ENCODE results near the gene RAD51B. TPM values are rescaled to one million over a fixed set of nuclear protein-coding genes. Genes with fewer than 3 reads are reported as not detected.

RAD51B gene
- total RNA-seq, 1 experiment from 2014 or later: 8.5 TPM

DNA sequence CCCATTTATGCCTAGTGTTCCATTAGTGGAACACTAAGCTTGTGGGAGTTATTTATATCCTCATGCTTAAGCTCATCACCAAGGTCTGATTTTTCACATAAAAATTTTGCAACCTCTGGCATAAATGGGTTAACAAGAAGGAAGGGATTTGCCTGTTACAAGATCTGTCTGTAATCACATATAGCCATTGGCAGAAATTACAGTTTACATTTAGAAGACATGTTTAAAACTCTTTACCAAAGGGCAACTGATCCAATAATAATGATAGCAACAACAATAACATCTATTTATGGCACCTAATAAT, 550.4 kb downstream of the RAD51B start:
- DNase-seq (ENCODE audit: low read depth, low spot score): no peak
- TF ChIP-seq POLR2AphosphoS5 (IDR thresholded peaks at IDR 0.05; ENCODE audit: low read depth, low read length): no peak
- TF ChIP-seq TCF7L2 (IDR thresholded peaks at IDR 0.05; ENCODE audit: low read depth, low read length): no peak
- TF ChIP-seq, protein P1, sequence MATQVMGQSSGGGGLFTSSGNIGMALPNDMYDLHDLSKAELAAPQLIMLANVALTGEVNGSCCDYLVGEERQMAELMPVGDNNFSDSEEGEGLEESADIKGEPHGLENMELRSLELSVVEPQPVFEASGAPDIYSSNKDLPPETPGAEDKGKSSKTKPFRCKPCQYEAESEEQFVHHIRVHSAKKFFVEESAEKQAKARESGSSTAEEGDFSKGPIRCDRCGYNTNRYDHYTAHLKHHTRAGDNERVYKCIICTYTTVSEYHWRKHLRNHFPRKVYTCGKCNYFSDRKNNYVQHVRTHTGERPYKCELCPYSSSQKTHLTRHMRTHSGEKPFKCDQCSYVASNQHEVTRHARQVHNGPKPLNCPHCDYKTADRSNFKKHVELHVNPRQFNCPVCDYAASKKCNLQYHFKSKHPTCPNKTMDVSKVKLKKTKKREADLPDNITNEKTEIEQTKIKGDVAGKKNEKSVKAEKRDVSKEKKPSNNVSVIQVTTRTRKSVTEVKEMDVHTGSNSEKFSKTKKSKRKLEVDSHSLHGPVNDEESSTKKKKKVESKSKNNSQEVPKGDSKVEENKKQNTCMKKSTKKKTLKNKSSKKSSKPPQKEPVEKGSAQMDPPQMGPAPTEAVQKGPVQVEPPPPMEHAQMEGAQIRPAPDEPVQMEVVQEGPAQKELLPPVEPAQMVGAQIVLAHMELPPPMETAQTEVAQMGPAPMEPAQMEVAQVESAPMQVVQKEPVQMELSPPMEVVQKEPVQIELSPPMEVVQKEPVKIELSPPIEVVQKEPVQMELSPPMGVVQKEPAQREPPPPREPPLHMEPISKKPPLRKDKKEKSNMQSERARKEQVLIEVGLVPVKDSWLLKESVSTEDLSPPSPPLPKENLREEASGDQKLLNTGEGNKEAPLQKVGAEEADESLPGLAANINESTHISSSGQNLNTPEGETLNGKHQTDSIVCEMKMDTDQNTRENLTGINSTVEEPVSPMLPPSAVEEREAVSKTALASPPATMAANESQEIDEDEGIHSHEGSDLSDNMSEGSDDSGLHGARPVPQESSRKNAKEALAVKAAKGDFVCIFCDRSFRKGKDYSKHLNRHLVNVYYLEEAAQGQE (IDR thresholded peaks at IDR 0.05; ENCODE audit: insufficient read depth in 1 of 2, low read depth in 2 of 2, low read length in 1 of 2): no peak
- TF ChIP-seq, protein P2, sequence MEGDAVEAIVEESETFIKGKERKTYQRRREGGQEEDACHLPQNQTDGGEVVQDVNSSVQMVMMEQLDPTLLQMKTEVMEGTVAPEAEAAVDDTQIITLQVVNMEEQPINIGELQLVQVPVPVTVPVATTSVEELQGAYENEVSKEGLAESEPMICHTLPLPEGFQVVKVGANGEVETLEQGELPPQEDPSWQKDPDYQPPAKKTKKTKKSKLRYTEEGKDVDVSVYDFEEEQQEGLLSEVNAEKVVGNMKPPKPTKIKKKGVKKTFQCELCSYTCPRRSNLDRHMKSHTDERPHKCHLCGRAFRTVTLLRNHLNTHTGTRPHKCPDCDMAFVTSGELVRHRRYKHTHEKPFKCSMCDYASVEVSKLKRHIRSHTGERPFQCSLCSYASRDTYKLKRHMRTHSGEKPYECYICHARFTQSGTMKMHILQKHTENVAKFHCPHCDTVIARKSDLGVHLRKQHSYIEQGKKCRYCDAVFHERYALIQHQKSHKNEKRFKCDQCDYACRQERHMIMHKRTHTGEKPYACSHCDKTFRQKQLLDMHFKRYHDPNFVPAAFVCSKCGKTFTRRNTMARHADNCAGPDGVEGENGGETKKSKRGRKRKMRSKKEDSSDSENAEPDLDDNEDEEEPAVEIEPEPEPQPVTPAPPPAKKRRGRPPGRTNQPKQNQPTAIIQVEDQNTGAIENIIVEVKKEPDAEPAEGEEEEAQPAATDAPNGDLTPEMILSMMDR (IDR thresholded peaks at IDR 0.05): no peak
- no peak for TF ChIP-seq SIN3A (IDR thresholded peaks at IDR 0.05; ENCODE audit: borderline replicate concordance, insufficient read depth, low read depth, low read length)
- CTCF ChIA-PET: no interaction called here
- Histone ChIP-seq H3K4me3 (ENCODE audit: low read depth in 2 of 2, low read length in 2 of 2) (no peak overlapping the region), H3K9me3 (ENCODE audit: control insufficient read depth, insufficient read depth, low read depth, low read length) (no peaks in the 10 kb centered on the region), H3K27ac (ENCODE audit: low read length) (no peak overlapping the region), H3K4me1 (ENCODE audit: control insufficient read depth, insufficient read depth, low read length) (peaks cover 3% of the 10 kb centered on the region), H3K27me3 (ENCODE audit: control insufficient read depth, insufficient read depth, low read length) (no peaks in the 10 kb centered on the region), H3K36me3 (ENCODE audit: control insufficient read depth, insufficient read depth, low read length) (no peaks in the 10 kb centered on the region)
- no TSS peak for BruUV-seq (replicated peaks)
- no peak for ATAC-seq
- in situ Hi-C loops (cut with HindIII; ENCODE audit: low pct_unique_long_range_greater_than_20kb, low sequenced_read_pairs): no loop called here
- POLR2A ChIA-PET: no interaction called here
- intact Hi-C loops (cut with micrococcal nuclease; ENCODE audit: unreplicated experiment): no loop called here

DNA sequence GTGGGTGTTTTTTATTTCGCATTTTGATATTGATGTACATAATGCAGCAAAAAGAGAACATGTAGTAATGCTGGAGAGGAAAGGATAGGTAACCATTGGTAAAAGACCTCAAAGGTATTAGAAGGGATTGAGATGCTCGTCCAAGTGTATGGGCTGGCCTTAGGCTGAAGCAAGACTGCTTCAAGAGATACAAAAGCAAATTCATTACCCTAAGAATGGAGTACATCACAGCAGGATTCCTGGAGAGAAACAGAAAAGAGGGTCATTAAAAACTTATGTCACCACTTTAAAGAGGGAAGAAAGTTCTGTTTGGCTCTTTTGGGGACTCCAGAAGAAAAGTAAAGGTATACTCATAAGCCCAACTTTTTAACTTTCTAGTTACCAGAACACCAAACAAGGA, 552.8 kb downstream of the RAD51B start:
- intact Hi-C loops (cut with micrococcal nuclease; ENCODE audit: unreplicated experiment): no loop called here
- no peak for ATAC-seq

More for the DNA sequence above, 552.8 kb downstream of the RAD51B start:
- in situ Hi-C loops (cut with HindIII; ENCODE audit: low pct_unique_long_range_greater_than_20kb, low sequenced_read_pairs): no loop called here
- DNase-seq (ENCODE audit: low read depth, low spot score): no peak
- no peaks in the 10 kb centered on the region for H3K27me3 ChIP-seq (ENCODE audit: control insufficient read depth, insufficient read depth, low read length)
- no peak for TF ChIP-seq POLR2AphosphoS5 (IDR thresholded peaks at IDR 0.05; ENCODE audit: low read depth, low read length)
- TF ChIP-seq SIN3A (IDR thresholded peaks at IDR 0.05; ENCODE audit: borderline replicate concordance, insufficient read depth, low read depth, low read length): no peak
- TF ChIP-seq, protein P2 (IDR thresholded peaks at IDR 0.05): no peak
- TF ChIP-seq, protein P1 (IDR thresholded peaks at IDR 0.05; ENCODE audit: insufficient read depth in 1 of 2, low read depth in 2 of 2, low read length in 1 of 2): no peak
- H3K27ac ChIP-seq (ENCODE audit: low read length): no peak overlapping the region
- no peaks in the 10 kb centered on the region for H3K36me3 ChIP-seq (ENCODE audit: control insufficient read depth, insufficient read depth, low read length)
- H3K9me3 ChIP-seq (ENCODE audit: control insufficient read depth, insufficient read depth, low read depth, low read length): no peaks in the 10 kb centered on the region
- BruUV-seq (replicated peaks): no TSS peak
- H3K4me3 ChIP-seq (ENCODE audit: low read depth in 2 of 2, low read length in 2 of 2): no peak overlapping the region
- CTCF ChIA-PET: no interaction called here
- POLR2A ChIA-PET: no interaction called here
- 0 out of 2 replicates have a peak, but pooled peaks cover 3% of the 10 kb centered on the region for H3K4me1 ChIP-seq (ENCODE audit: control insufficient read depth, insufficient read depth, low read length)
